ENCODE data around the gene PLCD3. TPM values are rescaled to one million over a fixed set of nuclear protein-coding genes. Genes with fewer than 3 reads are reported as not detected.
A peak's percentile ranks its signal among the peaks of the same experiment; 100 is the strongest.

PLCD3 gene
- total and polyA plus RNA-seq, 9 of the 15 experiments (the other 6 are each of a cell fraction or from before 2014, with no cell fraction given) = 0.20 to 22.6 (median 7.5) TPM

- TF ChIP-seq PRDM10 (IDR thresholded peaks at IDR 0.05; ENCODE audit: partially characterized antibody) (no peak), E4F1 (CRISPR knock-in tag; IDR thresholded peaks at IDR 0.05; ENCODE audit: borderline replicate concordance) (no peak), TAF1 (IDR thresholded peaks at IDR 0.05; ENCODE audit: control insufficient read depth, extremely low read depth, insufficient read depth, low read length, severe bottlenecking) (no peak), ZNF740 (CRISPR knock-in tag; IDR thresholded peaks at IDR 0.05) (peak; percentile 11; the same call in 1 of the 2 replicates), ZNF740 (tag; IDR thresholded peaks at IDR 0.05) (no peak), ZNF512 (tag; IDR thresholded peaks at IDR 0.05) (no peak), FUS (optimal IDR thresholded peaks at IDR 0.05; ENCODE audit: low read depth, low read length) (no peak), TFE3 (CRISPR knock-in tag; IDR thresholded peaks at IDR 0.05) (no peak), ETV1 (tag; conservative IDR thresholded peaks at IDR 0.05; ENCODE audit: low read depth) (no peak), GABPB2 (CRISPR knock-in tag; conservative IDR thresholded peaks at IDR 0.05) (no peak), FOXM1 (IDR thresholded peaks at IDR 0.05; ENCODE audit: low read depth) (no peak), FOXM1 (CRISPR knock-in tag; IDR thresholded peaks at IDR 0.05; ENCODE audit: low read depth) (no peak), GATAD2B (IDR thresholded peaks at IDR 0.05; ENCODE audit: borderline replicate concordance) (no peak), NFATC3 (IDR thresholded peaks at IDR 0.05) (no peak), ZNF143 (CRISPR knock-in tag; IDR thresholded peaks at IDR 0.05) (peak; percentile 48; the same call in 1 of the 2 replicates), ZC3H4 (CRISPR knock-in tag; IDR thresholded peaks at IDR 0.05; ENCODE audit: borderline replicate concordance) (no peak), NCOA4 (IDR thresholded peaks at IDR 0.05; ENCODE audit: partially characterized antibody) (no peak)
Observed at GRCh38 chr17:45162025-45162687, 29.8 kb upstream of the PLCD3 start (continued).

Data from K562 (cell line).